Endothelial cell of umbilical vein (primary cell): ENCODE data around the gene SLC5A5. TPM values are rescaled to one million over a fixed set of nuclear protein-coding genes. Genes with fewer than 3 reads are reported as not detected.

Experiments
- BruUV-seq: library from RNA; stranded (reverse); fragments of 400-500 nt; replicated peaks from 2 replicates; lab custom pipeline; 2021; lab: Mats Ljungman, UMichigan
- CTCF ChIA-PET: fragments of 300-600, 350-600 bp; sonication (Branson Sonifier 250); formaldehyde crosslinking; loops from one replicate; lab custom pipeline; 2021; ENCODE audit warnings: antibody characterized with exemption, inconsistent platforms; lab: Charles Lee
- POLR2A ChIA-PET: fragments of 300-600, 350-600 bp; sonication (Branson Sonifier 250); formaldehyde crosslinking; loops from one replicate; lab custom pipeline; 2021; ENCODE audit warnings: antibody characterized with exemption, inconsistent platforms; lab: Charles Lee
- DNase-seq: peaks from one replicate; pipeline ENCODE4 v3.0.0-alpha.2; 2011; ENCODE audit warnings: low read depth, low spot score
- FAIRE-seq: peaks from 2 replicates; lab custom pipeline; 2011; peaks lifted over from hg19 to GRCh38; lab: Jason Lieb, UNC
- H2AFZ ChIP-seq: 2 replicates; pipeline ENCODE4 v1.6.0; 2012; ENCODE audit warnings: low read depth, low read length, control low read depth, inconsistent platforms
- H3K27ac ChIP-seq: 2 replicates; pipeline ENCODE4 v1.5.1; 2011; ENCODE audit warnings: low read depth, mild to moderate bottlenecking, control low read depth, low read length, moderate library complexity; ENCODE audit not compliant: insufficient read depth
- H3K27me3 ChIP-seq, 2 experiments: 2 replicates each; pipeline versions ENCODE4 v1.6.0 to v1.6.1; 2011; ENCODE audit warnings: low read length in 2 of 2, mixed read lengths in 1 of 2; ENCODE audit not compliant: control insufficient read depth in 2 of 2, insufficient read depth in 2 of 2
- H3K36me3 ChIP-seq, 2 experiments: 2 replicates in 1 of 2; 3 replicates in 1 of 2; pipeline ENCODE4 v1.5.1; 2011; ENCODE audit warnings: low read length in 2 of 2, mild to moderate bottlenecking in 1 of 2, moderate library complexity in 1 of 2; ENCODE audit not compliant: control insufficient read depth in 2 of 2, insufficient read depth in 2 of 2; ENCODE audit errors: extremely low read depth in 1 of 2
- H3K4me1 ChIP-seq: 3 replicates; pipeline ENCODE4 v1.5.1; 2011; ENCODE audit warnings: mild to moderate bottlenecking, low read length; ENCODE audit not compliant: control insufficient read depth, insufficient read depth; ENCODE audit errors: extremely low read depth
- H3K4me2 ChIP-seq: 2 replicates; pipeline ENCODE4 v1.6.1; 2011; ENCODE audit warnings: low read length, control low read depth, mixed read lengths; ENCODE audit not compliant: insufficient read depth
- H3K4me3 ChIP-seq, 3 experiments: fragments of 200-600 bp in 1 of 3; sonication (generic), shearing (Covaris generic) in 1 of 3; replicated peaks in 1 of 3; 2 replicates each; pipeline ENCODE4 v1.5.1; 2011 to 2016; ENCODE audit warnings: control low read depth in 3 of 3, low read length in 3 of 3, mild to moderate bottlenecking in 2 of 3, inconsistent platforms in 1 of 3, low read depth in 1 of 3, moderate library complexity in 1 of 3; ENCODE audit not compliant: insufficient read depth in 1 of 3
- H3K79me2 ChIP-seq: 2 replicates; pipeline ENCODE4 v1.6.0; 2012; ENCODE audit warnings: low read length, inconsistent platforms; ENCODE audit not compliant: control insufficient read depth, insufficient read depth
- H3K9ac ChIP-seq: replicated peaks from 2 replicates; pipeline ENCODE3; 2011; ENCODE audit warnings: low read length, control low read depth; ENCODE audit not compliant: insufficient read depth; ENCODE audit errors: extremely low read depth
- H3K9me1 ChIP-seq: replicated peaks from 3 replicates; pipeline ENCODE4 v1.6.0; 2011; ENCODE audit warnings: mild to moderate bottlenecking, low read length; ENCODE audit not compliant: control insufficient read depth, insufficient read depth; ENCODE audit errors: extremely low read depth
- H3K9me3 ChIP-seq: replicated peaks from 2 replicates; pipeline ENCODE4 v1.5.1; 2012; ENCODE audit warnings: low read length, inconsistent platforms; ENCODE audit not compliant: control insufficient read depth, insufficient read depth
- H4K20me1 ChIP-seq: replicated peaks from 2 replicates; pipeline ENCODE3; 2011; ENCODE audit warnings: mild to moderate bottlenecking, low read length; ENCODE audit not compliant: control insufficient read depth, insufficient read depth; ENCODE audit errors: extremely low read depth
- EZH2 ChIP-seq: IDR thresholded peaks from 2 replicates; pipeline ENCODE4 v1.6.1; 2012; ENCODE audit warnings: borderline replicate concordance, low read depth, mild to moderate bottlenecking, moderate library complexity, low read length, inconsistent platforms; ENCODE audit not compliant: severe bottlenecking
- FOS ChIP-seq: IDR thresholded peaks from 2 replicates; pipeline ENCODE4 v1.6.1; 2011; ENCODE audit warnings: mild to moderate bottlenecking, low read length, moderate library complexity, borderline replicate concordance; ENCODE audit not compliant: insufficient read depth
- GATA2 ChIP-seq: IDR thresholded peaks from 2 replicates; pipeline ENCODE4 v1.7.0; 2011; ENCODE audit warnings: low read depth, mild to moderate bottlenecking, moderate library complexity, mixed read lengths, low read length; ENCODE audit not compliant: insufficient read length, insufficient read depth
- JUN ChIP-seq: IDR thresholded peaks from 2 replicates; pipeline ENCODE4 v1.6.1; 2011; ENCODE audit warnings: borderline replicate concordance, low read depth; ENCODE audit not compliant: insufficient read length, insufficient read depth
- MYC ChIP-seq: IDR thresholded peaks from one replicate; pipeline ENCODE4 v1.6.1; 2011; ENCODE audit warnings: mild to moderate bottlenecking, low read depth, low read length
- POLR2A ChIP-seq: IDR thresholded peaks from 2 replicates; pipeline ENCODE4 v1.6.1; 2012; ENCODE audit warnings: low read depth, mild to moderate bottlenecking, control low read depth, low read length
- POLR2AphosphoS5 ChIP-seq: IDR thresholded peaks from 2 replicates; pipeline ENCODE4 v1.6.1; 2012; ENCODE audit warnings: low read depth, mild to moderate bottlenecking, control low read depth, low read length, moderate library complexity; ENCODE audit not compliant: insufficient read depth
- dilution Hi-C: fragments of 300-500 bp; cut with MboI; formaldehyde crosslinking; loops from one replicate; pipeline ENCODE4 v1.15.0; 2019; ENCODE audit warnings: low sequenced_read_pairs; ENCODE audit not compliant: extremely low pct_ligation_motif_present
- intact Hi-C: fragments of 100-400 bp; cut with micrococcal nuclease; formaldehyde crosslinking; loops from one replicate; pipeline ENCODE4 v1.10.0; 2022
- polyA plus RNA-seq, 4 experiments: library from polyadenylated mRNA; depleted of rRNA in 3 of 4; stranded (reverse) in 3 of 4; unstranded in 1 of 4; fragments of >200 nt; gene quantifications; 2 replicates each; pipeline versions ENCODE4 v1.2.1 to v1.2.3, GENCODE V29; 2011 to 2012; ENCODE audit warnings: missing spikeins in 1 of 4
- total RNA-seq: library from RNA; stranded (reverse); gene quantifications from 2 replicates; pipeline ENCODE4 v1.2.3, GENCODE V29; 2021
- TF ChIP-seq, protein P1 (sequence below): IDR thresholded peaks from 2 replicates; pipeline ENCODE4 v1.6.1; 2011; ENCODE audit not compliant: insufficient read depth, insufficient read length
- TF ChIP-seq, protein P2 (sequence below), 2 donors: IDR thresholded peaks; 1 replicate in 1 of 2; 2 replicates in 1 of 2; pipeline ENCODE4 v1.5.1; 2011; ENCODE audit warnings: low read length in 2 of 2, mild to moderate bottlenecking in 2 of 2, moderate library complexity in 2 of 2, control low read depth in 1 of 2, inconsistent platforms in 1 of 2, low read depth in 1 of 2; ENCODE audit not compliant: insufficient read depth in 1 of 2; ENCODE audit errors: extremely low read depth in 1 of 2

Gene SLC5A5
- total and polyA plus RNA-seq, 2 donors (not counting 3 experiments of a cell fraction or from before 2014, with no cell fraction given): not detected

DNA sequence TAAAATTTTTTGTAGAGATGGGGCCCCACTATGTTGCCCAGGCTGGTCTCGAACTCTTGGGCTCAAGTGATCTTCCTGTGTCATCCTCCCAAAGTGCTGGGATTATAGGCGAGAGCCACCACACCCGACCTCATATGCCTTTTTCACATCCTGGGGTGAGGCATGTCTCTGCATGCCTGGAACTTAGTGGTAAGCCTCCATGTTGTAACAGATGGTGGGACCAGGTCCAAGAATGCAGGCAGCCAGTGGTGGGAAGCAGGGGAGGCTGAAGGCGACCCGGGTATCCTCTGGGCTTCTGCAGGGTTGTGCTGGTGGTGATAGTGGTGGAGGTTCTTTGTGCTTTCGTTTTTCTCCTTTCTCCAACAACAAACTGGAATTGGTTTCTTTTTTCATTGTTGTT lies 31.0 kb downstream of the SLC5A5 start:
- ChIA-PET CTCF (no interaction called here), POLR2A (no interaction called here)
- DNase-seq (no peak), FAIRE-seq (no peak)
- Histone ChIP-seq H3K9ac (no peak overlapping the region), H4K20me1 (no peaks in the 10 kb centered on the region), H3K27ac (no peak overlapping the region), H3K4me3 (no peak overlapping the region), H3K4me1 (no peaks in the 10 kb centered on the region), H3K36me3 (no peaks in the 10 kb centered on the region), H3K9me3 (no peaks in the 10 kb centered on the region), H3K79me2 (no peaks in the 10 kb centered on the region), H3K27me3 (peaks cover 0 to 2% of the 10 kb centered on the region in 2 experiments), H3K4me2 (no peak overlapping the region), H3K9me1 (no peaks in the 10 kb centered on the region), H2AFZ (no peak overlapping the region)
- intact Hi-C loops: no loop called here
- no TSS peak for BruUV-seq
- no peak for TF ChIP-seq MYC
- TF ChIP-seq EZH2: no peak
- TF ChIP-seq JUN: no peak
- dilution Hi-C loops: no loop called here

DNA sequence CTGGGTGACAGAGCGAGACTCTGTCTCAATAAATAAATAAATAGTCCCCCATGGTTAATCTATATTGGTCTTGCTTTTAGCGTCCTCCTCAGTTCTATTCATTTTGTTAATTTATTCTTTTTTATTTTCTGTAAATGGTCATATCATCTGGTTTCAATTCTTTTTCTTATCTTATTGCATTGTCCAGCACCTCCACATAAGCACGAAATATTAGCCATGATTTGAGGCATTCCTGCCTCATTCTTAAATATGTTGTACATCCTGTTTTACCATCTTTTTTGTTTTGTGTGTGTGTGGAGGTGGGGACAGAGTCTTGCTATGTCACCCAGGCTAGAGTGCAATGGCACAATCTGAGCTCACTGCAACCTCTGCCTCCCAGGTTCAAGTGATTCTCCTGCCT lies 36.5 kb downstream of the SLC5A5 start:
- Histone ChIP-seq H4K20me1 (no peaks in the 10 kb centered on the region), H3K36me3 (no peaks in the 10 kb centered on the region), H2AFZ (no peak overlapping the region), H3K79me2 (no peaks in the 10 kb centered on the region), H3K9me3 (no peaks in the 10 kb centered on the region), H3K4me2 (no peak overlapping the region), H3K4me3 (no peak overlapping the region), H3K9ac (no peak overlapping the region), H3K4me1 (no peaks in the 10 kb centered on the region), H3K9me1 (no peaks in the 10 kb centered on the region), H3K27ac (no peak overlapping the region), H3K27me3 (no peaks in the 10 kb centered on the region)
- DNase-seq: no peak
- ChIA-PET POLR2A (no interaction called here), CTCF (no interaction called here)
- TF ChIP-seq, protein P1, sequence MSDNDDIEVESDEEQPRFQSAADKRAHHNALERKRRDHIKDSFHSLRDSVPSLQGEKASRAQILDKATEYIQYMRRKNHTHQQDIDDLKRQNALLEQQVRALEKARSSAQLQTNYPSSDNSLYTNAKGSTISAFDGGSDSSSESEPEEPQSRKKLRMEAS: no peak
- no peak for TF ChIP-seq POLR2A
- no peak for TF ChIP-seq JUN
- TF ChIP-seq GATA2: no peak
- TF ChIP-seq EZH2: no peak
- TF ChIP-seq, protein P2, sequence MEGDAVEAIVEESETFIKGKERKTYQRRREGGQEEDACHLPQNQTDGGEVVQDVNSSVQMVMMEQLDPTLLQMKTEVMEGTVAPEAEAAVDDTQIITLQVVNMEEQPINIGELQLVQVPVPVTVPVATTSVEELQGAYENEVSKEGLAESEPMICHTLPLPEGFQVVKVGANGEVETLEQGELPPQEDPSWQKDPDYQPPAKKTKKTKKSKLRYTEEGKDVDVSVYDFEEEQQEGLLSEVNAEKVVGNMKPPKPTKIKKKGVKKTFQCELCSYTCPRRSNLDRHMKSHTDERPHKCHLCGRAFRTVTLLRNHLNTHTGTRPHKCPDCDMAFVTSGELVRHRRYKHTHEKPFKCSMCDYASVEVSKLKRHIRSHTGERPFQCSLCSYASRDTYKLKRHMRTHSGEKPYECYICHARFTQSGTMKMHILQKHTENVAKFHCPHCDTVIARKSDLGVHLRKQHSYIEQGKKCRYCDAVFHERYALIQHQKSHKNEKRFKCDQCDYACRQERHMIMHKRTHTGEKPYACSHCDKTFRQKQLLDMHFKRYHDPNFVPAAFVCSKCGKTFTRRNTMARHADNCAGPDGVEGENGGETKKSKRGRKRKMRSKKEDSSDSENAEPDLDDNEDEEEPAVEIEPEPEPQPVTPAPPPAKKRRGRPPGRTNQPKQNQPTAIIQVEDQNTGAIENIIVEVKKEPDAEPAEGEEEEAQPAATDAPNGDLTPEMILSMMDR (IDR thresholded peaks at IDR 0.05; ENCODE audit: extremely low read depth in 1 of 2, insufficient read depth in 1 of 2, low read depth in 1 of 2, low read length in 2 of 2): no peak
- no peak for TF ChIP-seq POLR2AphosphoS5
- no peak for TF ChIP-seq MYC
- TF ChIP-seq FOS: no peak
- no peak for FAIRE-seq
- dilution Hi-C loops (no loop called here), intact Hi-C loops (no loop called here)
- no TSS peak for BruUV-seq
